GM21526 (cell line): Measurements from ENCODE around the gene EDDM3A.
"Not testable (repeated sequence)": the region's sequence is repeated elsewhere in the genome, so short reads cannot be mapped to it uniquely, and the experiment has no call there.

Experiments
- ATAC-seq: cut with Tn5 transposase; IDR thresholded peaks from one replicate; pipeline ENCODE4 v1.9.1; 2021; ENCODE audit warnings: moderate library complexity; ENCODE audit not compliant: unreplicated experiment, low FRiP score

EDDM3A gene

GRCh38 chr14:20732979-20733635 is 12.6 kb upstream of the EDDM3A start:
- ATAC-seq, result no peak

DNA sequence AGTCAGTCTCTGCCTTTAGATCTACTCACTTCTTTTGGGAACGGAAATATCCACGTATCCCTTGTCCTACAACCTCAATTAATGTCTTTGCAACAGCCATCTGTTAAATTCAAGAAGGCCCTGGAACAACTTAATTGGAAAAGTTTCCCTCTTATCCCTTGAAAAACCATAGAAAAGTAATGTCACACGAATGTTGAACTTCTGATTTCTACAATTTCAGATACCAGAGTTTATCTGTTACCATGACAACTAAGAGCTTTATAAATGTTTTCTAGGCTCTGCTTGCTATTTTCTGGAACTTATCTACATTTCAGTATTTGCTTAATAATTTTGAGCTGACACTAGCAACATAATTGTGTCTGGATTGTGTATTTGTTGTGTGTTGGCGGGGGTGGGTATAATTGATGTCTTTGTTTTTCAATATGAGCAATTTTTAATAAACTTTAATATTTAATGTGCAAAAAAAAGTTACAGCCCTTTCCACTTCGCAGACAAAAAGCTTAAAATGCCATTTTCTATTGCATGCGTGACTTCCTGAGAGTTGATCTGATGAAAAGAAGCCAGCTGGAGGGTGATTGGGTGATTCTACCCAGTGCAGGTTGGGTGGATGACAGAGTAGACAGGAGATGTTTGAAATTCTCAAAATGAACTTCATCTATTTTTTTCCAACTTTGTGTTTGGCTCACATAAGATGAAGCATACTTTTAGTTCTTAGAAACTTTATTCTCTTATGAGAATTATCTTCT is 11.8 kb upstream of the EDDM3A start:
- no peak for ATAC-seq

GRCh38 chr14:20734430-20734806 is 11.3 kb upstream of the EDDM3A start:
- ATAC-seq, result no peak

- not testable (repeated sequence) for ATAC-seq
These were observed 7.4 kb upstream of the EDDM3A start for GRCh38 chr14:20738292-20738691.

DNA sequence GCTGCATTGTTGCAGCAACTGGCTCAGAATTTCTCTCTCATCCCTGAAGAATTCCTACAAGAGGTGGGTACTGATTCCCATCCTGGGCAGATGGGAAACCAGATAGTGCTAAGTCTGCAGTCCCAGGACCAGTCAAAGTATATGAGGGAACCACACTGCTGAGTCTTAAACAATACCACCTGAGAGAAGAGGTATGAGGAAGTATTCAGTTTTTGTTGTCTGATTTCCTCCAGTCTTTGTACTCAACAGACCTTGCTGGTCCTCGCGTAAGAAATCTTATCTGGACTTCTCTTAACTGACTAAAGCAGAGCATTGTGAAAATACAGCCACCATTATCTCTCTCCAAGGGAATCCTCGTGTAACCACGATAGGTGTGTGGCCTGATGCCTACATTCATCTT is 3.6 kb upstream of the EDDM3A start:
- no peak for ATAC-seq

DNA sequence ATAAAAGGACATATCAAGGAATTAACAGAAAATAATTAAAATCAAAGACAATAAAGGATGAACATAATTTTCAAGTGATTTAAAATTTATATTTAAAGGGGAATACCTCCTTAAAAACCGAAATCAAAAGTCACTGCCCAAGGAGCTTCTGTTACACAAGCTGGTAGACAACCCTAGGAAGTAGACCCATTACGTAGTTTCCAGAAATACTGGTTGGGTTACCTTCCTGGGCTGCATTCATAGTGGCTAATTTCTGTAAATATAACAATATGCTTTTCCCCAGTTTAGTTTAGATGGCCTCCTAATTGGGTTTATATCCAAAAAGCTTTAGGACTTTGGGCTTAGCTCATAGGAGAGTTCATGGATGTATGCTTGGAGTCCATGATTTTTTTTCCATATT is 2.1 kb upstream of the EDDM3A start:
- ATAC-seq, result no peak

GRCh38 chr14:20746566-20746965 is 879 bp downstream of the EDDM3A start:
- no peak for ATAC-seq

DNA sequence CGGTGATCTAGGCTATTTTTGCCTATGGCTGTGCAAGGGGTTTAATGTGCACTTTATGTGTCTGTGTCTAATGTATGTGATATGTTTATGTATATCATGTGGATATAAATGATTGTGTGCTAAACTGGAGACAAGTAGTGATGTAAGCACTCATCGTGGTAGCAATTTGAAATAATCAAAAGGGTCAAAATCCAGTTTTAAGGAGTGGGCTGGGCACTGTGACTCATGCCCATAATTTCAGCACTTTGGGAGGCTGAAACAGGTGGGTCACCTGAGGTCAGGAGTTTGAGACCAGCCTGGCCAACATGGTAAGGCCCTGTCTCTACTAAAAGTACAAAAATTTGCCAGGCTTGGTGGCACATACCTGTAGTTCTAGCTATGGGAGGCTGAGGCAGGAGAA is 2.8 kb downstream of the EDDM3A start:
- ATAC-seq, result no peak

GRCh38 chr14:20750194-20750593 is 4.5 kb downstream of the EDDM3A start:
- ATAC-seq, result no peak

GRCh38 chr14:20751963-20752562 is 6.4 kb downstream of the EDDM3A start:
- ATAC-seq, result no peak

- ATAC-seq, result no peak
These were observed 8.6 kb downstream of the EDDM3A start for GRCh38 chr14:20754308-20754707.

- ATAC-seq, result no peak
These were observed 9.3 kb downstream of the EDDM3A start for GRCh38 chr14:20755037-20755436.

- no peak for ATAC-seq
These were observed 12.3 kb downstream of the EDDM3A start for GRCh38 chr14:20757965-20758364.

- ATAC-seq, result not testable (repeated sequence)
These were observed 13.8 kb downstream of the EDDM3A start for GRCh38 chr14:20759465-20759864.

GRCh38 chr14:20760950-20761349 is 15.3 kb downstream of the EDDM3A start:
- ATAC-seq, result no peak

- ATAC-seq, result no peak
These were observed 22.9 kb downstream of the EDDM3A start for GRCh38 chr14:20768593-20768892.

- no peak for ATAC-seq
These were observed 23.7 kb downstream of the EDDM3A start for GRCh38 chr14:20769421-20769820.

DNA sequence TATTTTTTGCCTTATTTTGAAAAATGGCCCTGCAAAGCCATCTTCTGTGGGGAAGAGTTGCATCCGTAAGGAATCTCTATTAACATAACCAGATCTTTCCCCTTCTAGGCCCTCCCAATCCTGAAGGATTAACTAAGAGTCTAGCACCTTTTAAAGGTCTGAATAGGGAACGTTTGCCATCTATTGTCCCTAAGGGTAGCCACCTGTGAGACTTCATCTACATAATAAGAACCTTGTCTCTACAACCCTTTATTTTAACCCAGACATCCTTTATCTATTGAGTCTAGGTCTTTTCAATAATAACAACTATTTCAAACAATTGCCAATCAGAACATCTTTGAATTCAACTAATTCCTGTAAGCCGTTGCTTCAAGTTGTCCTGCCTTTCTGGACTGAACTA is 27.0 kb downstream of the EDDM3A start:
- no peak for ATAC-seq

DNA sequence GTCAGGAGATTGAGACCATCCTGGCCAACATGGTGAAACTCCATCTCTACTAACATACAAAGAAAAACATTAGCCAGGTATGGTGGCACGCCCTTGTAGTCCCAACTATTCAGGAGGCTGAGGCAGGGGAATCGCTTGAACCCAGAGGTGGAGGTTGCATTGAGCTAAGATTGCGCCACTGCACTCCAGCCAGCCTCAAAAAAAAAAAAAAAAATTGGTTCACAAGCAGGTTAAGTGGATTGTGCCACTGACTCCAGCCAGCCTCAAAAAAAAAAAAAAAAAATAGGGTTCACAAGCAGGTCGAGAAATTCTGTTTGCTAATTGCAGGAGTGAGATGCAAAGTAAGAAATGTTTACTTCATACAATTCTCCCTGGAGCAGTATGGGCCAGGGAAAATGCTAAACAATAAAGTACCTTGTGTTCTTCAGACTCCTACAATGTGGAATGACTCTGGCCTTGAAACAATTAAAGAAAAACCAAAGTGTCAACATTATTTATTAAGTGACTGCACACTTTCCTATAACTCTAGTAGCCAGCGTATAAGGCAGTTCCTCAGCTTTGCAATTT is 28.7 kb downstream of the EDDM3A start:
- no peak for ATAC-seq

- no peak for ATAC-seq
These were observed 29.4 kb downstream of the EDDM3A start for GRCh38 chr14:20775043-20775442.

DNA sequence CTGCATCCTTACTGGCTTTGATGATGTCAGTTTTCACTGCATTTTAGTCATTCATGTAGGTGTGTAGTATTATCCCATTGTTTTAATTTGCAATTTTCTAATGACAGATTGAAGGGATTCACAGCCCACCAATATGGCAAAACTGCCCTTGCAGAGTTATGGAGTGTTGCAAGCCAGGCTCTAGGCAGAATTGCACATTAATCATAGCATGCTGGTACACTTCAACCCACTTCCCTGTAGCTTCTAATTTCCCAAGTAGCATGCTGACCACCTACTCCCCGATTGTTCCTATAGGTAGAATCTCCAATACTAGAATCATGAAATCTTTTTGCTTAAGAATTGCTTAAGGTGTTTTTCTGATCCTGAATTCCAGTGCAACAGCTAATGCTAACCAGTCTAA is 30.2 kb downstream of the EDDM3A start:
- no peak for ATAC-seq

GRCh38 chr14:20781803-20782202 is 36.1 kb downstream of the EDDM3A start:
- ATAC-seq, result no peak
